GM21381 (cell line): ENCODE data around the gene MEST.
"Not testable (repeated sequence)": the region's sequence is repeated elsewhere in the genome, so short reads cannot be mapped to it uniquely, and the experiment has no call there.

Source experiments
- ATAC-seq: cut with Tn5 transposase; IDR thresholded peaks from one replicate; pipeline ENCODE4 v1.9.1; 2021; ENCODE audit warnings: mild to moderate bottlenecking, moderate library complexity; ENCODE audit not compliant: unreplicated experiment

The MEST gene, protein sequence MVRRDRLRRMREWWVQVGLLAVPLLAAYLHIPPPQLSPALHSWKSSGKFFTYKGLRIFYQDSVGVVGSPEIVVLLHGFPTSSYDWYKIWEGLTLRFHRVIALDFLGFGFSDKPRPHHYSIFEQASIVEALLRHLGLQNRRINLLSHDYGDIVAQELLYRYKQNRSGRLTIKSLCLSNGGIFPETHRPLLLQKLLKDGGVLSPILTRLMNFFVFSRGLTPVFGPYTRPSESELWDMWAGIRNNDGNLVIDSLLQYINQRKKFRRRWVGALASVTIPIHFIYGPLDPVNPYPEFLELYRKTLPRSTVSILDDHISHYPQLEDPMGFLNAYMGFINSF

DNA sequence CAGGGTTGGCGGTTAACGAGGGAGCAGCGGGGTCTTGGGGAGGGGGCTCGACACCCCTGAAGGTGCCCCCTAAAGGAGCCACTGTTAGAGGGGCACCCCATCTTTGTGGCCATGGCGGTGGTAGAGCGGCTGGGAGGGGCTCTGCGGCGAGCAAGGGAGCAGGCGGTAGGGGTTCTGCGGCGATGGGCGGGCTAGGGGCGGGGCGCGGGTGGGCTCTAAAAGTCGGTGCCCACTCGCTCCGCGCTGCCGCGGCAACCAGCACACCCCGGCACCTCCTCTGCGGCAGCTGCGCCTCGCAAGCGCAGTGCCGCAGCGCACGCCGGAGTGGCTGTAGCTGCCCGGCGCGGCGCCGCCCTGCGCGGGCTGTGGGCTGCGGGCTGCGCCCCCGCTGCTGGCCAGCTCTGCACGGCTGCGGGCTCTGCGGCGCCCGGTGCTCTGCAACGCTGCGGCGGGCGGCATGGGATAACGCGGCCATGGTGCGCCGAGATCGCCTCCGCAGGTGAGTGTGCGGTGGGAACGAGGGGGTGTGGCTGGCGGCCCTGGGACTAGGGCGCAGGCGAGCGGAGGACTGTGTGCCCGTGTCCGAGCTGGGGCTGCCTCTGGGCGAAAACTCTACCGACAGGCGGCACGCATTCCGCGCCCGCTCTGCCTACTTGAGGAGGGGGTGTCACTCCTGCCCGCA lies at the start of gene MEST:
MEST (plus strand) TSS at position 245 of the 682 bp plus-strand sequence; CDS start at position 474, 229 bp downstream.
- no peak for ATAC-seq

DNA sequence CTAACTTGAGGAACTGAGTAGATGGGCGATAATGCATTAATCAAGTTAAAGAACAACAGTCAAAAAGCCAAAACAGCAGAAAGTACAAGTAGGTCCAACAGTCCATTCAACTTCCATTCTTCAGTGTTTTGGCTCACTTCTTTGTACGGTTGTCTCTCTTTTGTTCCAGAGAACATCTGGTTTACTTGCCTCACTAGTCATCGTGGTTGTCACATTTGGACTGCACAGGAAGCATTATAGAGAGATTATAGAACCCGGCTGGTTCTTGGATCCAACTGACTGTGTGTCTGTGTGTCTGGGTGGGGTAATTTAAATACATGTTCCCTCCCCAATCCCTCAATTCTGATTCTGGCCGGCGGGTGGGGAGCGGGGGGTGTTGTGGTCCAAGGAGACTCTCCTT lies 49.3 kb upstream of the MEST start:
- no peak for ATAC-seq

DNA sequence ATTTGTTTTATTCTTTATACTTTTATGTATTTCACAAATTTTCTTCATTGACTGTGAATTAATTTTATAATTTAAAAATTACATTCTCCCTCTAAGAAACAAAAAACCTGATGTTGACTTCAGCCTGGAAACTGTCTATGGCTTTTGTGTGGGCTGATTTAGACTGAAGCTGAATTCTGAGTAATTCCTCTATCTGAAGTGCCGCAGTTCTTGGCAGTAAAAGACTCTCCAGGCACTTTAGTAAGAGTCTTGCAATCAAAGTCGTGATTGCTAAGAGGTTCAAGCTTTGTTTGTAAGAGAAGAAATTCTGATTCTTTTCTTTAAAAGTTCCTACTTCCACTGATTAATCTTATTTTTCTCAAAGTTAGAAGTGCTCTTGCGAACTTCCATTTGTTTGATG lies 47.7 kb upstream of the MEST start:
- ATAC-seq: no peak

DNA sequence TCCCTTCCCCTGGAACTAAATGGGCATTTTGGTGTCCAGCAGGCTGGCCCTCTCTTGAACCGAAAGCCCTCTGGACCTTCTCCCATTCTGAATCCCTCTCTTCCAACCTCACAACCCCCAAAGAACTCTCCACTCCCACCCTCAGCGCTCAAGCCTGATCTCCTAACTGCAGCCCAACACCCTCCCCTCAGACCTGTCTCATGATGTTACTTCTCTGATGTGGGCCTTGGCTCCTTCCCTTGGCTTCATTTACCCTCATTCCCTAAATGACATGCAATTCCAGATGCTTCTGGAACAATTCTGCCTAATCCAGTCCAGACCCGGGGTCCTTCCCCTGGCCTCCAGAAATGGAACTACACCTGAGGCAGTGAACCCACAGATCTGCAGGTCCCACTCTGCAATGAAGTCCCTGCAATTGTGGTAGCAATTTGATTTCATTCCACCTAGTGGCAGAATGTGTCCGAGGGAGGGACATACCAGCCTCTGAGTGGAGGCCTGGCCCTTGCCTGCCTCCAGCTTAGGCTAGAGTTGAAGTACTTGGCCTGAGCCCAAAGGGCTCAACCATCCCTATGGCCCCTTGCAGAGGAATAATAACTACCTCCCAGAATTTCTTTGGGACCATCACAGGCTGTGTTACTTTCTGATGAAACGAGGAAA lies 47.0 kb upstream of the MEST start:
- ATAC-seq: no peak

DNA sequence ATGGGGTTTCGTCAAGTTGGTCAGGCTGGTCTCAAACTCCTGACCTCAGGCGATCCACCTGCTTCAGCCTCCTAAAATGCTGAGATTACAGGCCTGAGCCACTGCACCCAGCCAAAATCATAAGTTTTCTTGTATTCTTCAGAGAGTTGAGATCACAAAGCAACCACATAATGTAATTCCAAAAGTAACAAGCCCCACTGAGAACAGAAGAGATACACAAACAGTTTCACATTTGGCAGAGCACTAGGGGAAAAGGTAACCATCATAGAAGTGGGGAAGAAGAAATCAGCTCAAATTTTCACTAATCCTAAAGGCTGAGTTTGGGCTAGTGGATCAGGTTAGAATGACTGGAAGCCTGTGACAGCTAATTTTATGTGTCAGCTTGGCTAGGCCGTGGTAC lies 45.6 kb upstream of the MEST start:
- no peak for ATAC-seq

- not testable (repeated sequence) for ATAC-seq
Observed at GRCh38 chr7:130451344-130451743, 40.5 kb upstream of the MEST start.

DNA sequence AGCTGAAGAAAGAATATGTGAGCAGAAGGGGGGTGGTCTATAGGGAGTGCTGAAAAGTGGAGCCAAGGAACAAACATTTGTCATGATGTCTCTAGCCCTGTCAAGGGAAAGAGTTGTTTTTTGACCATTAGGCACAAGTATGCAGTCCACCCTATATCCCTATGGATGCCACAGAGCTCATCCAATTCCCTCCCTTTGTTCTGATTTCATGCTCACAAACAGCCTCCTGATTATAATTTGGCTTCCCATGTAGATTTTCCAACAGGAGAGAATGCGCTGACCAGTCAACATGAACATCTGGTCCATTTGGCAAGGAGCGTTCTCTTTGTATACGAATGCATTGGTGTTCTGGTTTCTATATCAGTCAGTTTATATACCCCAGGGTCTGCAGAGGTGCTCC lies 38.9 kb upstream of the MEST start:
- ATAC-seq: no peak

- ATAC-seq: no peak
Observed at GRCh38 chr7:130454959-130455358, 36.9 kb upstream of the MEST start.

- ATAC-seq: no peak
Observed at GRCh38 chr7:130458257-130458656, 33.6 kb upstream of the MEST start.

GRCh38 chr7:130461272-130461671 lies 30.6 kb upstream of the MEST start:
- ATAC-seq: no peak

DNA sequence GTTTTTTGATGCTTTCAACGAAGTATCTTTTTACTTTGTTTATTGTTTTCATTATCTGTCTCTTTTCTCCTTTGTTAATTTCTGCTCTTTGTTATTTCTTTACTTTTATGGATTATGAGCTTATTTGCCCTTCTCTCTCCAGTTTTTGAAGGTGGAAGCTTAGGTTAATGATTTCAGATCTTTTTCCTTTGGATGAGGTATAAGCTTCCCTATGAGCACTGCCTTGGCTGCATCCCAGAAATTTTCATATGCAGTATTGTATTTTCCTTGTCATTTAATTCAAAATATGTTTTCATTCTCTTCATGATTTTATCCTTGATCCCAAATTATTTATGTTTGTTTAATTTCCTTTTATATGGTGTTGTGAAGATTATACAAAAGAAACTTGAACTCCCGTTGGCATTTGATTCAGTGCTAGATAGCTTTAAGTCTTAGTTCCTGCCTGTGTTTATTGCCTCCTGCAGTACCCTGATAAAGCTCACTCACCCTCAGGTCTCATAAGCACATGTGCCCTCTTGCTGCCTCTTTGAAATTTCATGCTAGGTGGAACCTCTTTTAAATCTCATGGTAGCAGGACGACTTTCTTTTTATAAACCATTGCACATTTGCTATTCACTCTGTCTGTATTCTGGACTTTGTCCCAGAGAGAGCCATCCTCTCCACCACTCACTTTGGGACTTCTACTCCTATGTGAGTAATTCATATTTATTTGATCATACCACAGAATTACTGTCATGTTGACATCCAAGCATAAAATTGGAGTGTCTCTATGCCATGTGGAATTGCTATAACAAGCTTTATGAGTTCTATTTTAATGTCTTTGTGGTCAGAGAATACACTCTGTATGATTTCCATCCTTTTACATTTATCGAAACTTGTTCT lies 28.1 kb upstream of the MEST start:
- no peak for ATAC-seq

DNA sequence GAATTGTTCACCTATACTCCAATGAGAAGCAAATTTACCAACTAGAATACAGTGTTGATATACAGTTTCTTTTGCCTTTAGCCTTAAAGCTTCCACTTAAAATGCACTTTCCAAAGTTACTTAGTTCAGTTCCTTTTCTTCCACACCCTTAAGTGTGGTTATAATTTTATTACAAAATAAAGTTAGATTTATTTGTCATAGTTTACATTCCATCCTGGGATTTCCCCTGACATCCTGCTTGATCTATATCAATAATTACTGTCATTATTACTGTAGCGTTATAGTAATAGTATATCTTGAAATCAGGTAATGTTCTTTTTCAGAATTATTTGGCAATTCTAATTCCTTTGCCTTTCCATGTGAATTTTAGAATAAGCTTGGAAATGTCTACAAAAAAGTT lies 23.3 kb upstream of the MEST start:
- no peak for ATAC-seq

DNA sequence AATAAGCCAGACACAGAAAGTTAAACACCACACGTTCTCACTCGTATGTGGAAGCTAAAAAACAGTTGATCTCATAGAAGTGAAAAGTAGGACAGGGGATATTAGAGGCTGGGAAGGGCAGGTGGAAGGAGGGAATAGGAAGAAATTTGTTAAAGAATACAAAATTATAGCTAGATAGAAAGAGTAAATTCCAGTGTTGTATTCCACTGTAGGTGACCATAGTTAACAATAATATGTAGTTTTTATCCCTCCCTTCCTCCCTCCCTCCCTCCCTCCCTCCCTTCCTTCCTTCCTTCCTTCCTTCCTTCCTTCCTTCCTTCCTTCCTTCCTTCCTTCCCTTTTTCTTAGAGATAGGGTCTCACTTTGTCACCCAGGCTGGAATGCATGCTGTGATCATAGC lies 19.9 kb upstream of the MEST start:
- ATAC-seq: no peak

DNA sequence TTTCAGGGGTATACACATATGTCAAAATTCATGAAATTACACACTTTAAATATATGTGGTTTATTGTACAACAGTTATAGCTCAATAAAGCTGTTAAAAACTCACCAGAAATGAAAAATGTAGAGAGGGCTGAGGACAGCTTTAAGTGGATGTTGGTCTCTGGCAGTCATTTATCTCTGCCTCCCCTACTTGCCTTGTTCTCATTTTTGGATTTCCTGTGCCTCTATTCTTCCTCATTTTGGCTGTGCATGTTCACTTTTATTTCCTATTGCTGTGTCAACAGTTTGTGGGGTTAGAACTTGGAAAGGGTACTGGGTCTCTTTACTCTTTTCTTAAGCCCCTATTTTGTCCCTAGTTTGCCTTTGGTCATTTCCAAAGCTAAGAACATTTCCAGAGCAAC lies 18.6 kb upstream of the MEST start:
- no peak for ATAC-seq

DNA sequence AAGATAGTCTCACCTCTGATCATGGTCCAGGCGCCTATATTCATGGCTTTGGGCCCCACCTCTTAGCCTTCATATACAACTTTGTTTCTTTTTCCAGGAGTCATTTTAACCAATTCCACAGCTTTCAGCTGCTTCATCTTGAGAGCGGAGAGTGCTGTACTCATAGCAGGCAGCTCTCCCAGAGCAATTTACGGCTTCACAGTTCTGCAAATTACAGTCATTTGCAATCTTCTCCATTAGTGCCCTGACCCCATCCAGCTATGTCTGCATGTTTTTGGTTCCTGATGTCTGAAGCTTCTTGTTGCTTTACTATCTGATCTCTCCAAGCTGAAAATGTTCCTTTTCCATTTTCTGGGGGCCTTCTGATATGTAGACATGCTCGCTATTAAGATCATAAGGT lies 18.0 kb upstream of the MEST start:
- ATAC-seq: no peak

DNA sequence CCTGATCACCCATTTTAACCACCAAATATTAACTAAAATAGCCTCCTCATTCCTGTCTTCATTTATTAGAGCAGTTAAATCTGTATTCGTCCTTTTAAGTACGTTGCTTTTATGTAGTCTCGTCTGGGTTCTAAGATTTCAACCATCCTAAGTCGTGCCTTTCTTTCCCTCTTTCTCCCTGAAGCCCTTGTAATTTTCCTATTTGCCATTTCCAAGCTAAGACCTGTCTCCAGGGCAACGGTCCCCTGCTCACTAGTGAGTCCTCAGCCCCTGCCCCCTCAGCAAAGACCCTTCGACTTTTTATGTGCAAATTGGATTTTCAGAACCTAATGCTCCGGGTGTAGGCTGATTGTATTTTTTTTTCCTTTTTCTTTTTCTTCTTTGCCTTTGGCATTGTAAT lies 16.1 kb upstream of the MEST start:
- no peak for ATAC-seq

DNA sequence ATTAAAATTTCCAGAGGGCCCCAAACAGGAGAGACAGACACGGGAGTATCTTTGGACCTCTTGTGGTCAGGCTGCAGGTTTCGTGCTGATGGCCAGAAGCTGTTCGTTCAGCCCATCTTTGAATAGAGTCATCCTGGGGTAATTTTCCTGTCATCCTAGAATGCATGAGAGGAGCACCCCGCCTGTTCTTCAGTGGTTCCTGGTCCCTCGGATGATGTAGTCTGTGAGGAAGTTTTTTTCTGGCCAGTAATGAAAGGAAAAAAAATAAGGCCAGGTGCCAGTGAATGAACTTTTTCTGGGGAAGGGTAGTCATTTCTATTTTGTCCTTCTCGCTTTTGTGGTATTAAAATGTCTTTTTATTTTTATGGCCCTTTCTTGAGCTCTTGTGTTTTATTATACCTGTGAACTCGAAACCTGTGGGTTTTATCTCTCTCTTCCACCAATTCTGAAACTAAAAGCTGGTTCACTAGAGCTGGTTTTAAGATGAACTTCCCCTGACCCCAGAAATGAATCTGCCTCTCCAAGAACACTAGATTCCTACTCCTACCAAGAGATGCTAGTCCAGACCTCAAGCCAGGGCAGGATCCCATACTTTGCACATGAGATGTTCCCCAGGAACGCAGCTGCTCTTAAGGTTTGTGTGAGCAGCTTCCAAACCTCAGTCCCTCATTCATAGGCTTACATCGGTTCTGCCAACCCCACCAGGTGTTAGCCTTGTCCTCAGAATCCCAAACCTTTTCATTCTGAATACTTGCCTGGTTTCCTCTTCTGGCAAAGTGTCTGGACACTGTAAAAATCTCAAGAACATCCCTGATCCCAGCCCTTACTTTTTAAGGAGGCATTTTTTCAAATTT lies 15.4 kb upstream of the MEST start:
- peak; percentile 86 for ATAC-seq

GRCh38 chr7:130478991-130479390 lies 12.9 kb upstream of the MEST start:
- ATAC-seq: no peak

DNA sequence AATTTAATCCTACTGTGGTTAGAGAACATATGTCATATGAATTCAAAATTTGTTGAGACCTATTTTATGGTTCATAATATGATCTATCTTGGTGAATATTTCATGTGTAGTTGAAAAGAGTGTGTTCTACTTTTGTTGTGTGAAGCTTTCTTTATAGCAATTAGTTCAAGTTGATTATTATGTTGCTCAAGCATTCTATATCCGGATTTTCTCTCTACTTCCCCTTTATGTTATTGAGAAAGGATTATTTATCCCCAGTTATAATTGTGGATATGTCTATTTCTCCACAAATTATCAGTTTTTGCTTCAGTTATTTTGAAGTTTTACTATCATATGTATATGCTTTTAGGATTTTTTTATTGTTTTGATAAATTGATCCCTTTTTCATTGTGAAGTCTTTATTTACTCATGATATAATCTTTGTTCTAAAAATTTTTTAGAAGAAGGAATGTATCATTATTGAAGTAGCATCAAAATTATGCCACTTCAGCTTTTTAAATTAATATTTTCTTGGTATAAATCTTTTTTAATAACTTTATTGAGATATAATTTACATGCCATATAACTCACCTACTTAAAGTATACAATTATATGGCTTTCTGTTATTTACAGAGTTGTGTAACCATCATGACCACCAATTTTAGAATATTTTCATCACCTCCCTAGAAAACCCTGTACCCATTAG lies 12.0 kb upstream of the MEST start:
- ATAC-seq: no peak

DNA sequence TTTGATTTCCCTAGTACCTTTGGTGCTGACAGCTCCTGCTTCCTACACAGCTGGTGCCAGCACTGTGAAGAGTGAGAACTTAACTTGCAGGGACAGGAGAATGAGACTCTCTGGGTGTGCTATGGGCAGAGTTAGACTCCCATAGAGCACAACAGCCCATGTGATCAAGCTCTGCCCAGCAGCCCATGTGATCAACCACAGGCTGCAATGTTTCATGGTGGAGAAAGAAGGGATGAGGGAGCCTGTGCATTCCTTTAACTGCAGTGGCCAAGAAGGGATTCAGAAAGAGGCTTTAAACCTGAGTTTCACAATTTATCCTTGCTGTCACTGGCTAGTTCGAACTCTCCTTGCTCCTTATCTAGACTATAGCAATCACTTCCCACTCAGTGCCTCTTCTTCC lies 10.0 kb upstream of the MEST start:
- no peak for ATAC-seq
